ENCODE results near the gene PLCH1. TPM values are rescaled to one million over a fixed set of nuclear protein-coding genes. Genes with fewer than 3 reads are reported as not detected.

Gene PLCH1
- total and polyA plus RNA-seq, 2 donors (not counting 1 experiment from before 2014, with no cell fraction given): 0.27 TPM; not detected in 1

DNA sequence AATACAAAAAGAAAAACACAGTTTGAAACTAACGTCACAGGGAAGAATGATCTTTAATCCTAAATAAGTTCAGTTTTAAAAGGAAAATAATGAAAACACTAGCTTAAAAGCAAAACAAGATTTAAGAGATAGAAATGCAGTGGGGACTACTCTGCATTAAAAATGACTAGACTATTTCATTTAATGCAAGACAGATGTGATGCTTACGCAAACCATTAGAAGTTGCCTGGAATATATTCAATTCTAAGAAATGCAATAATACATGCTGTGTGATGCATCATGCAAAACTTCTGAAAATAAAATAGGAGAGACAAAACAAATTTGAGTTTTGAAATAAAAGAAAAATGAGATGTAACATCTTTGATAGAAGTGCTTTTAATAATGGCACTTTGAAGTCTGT, 353.8 kb downstream of the PLCH1 start:
- Histone ChIP-seq H3K4me2 (replicated peaks; ENCODE audit: low read depth, low read length, poor library complexity, severe bottlenecking) (no peak overlapping the region), H3K79me2 (ENCODE audit: control insufficient read depth, insufficient read depth, low read length) (no peaks in the 10 kb centered on the region), H3K27me3 (replicated peaks in 1 of 4; ENCODE audit: control extremely low read depth in 1 of 4, control insufficient read depth in 3 of 4, insufficient read depth in 4 of 4, low read length in 3 of 4) (no peaks in the 10 kb centered on the region), H3K9me3 (ENCODE audit: control extremely low read depth in 1 of 3, control insufficient read depth in 2 of 3, insufficient read depth in 1 of 3, low read length in 2 of 3) (no peaks in the 10 kb centered on the region), H3K4me3 (ENCODE audit: control extremely low read depth in 1 of 5, extremely low read depth in 1 of 5, insufficient read depth in 1 of 5, low read depth in 2 of 5, low read length in 4 of 5) (no peak overlapping the region), H2AFZ (ENCODE audit: insufficient read depth, low read depth, low read length, poor library complexity, severe bottlenecking) (no peak overlapping the region), H3K36me3 (replicated peaks in 1 of 2; ENCODE audit: control extremely low read depth in 1 of 2, control insufficient read depth in 1 of 2, extremely low read depth in 1 of 2, insufficient read depth in 2 of 2, low read length in 1 of 2) (no peaks in the 10 kb centered on the region), H3K9ac (ENCODE audit: low read length) (no peak overlapping the region), H3K4me1 (ENCODE audit: control insufficient read depth in 2 of 2, insufficient read depth in 2 of 2, low read length in 2 of 2) (no peaks in the 10 kb centered on the region), H4K20me1 (ENCODE audit: control insufficient read depth, insufficient read depth, low read length, poor library complexity, severe bottlenecking) (no peaks in the 10 kb centered on the region), H3K27ac (ENCODE audit: low read length in 2 of 2) (no peak overlapping the region)
- Mint-ChIP-seq H3K27me3 (peaks cover 4% of the 10 kb centered on the region), H3K4me1 (no peaks in the 10 kb centered on the region), H3K27ac (no peak overlapping the region), H3K4me3 (no peak overlapping the region), H3K9me3 (ENCODE audit: insufficient read depth) (peaks cover 3% of the 10 kb centered on the region)
- CTCF ChIA-PET: no interaction called here
- DNase-seq (no peak), ATAC-seq (ENCODE audit: low read depth) (no peak)
- intact Hi-C loops (cut with micrococcal nuclease): no loop called here
- POLR2A ChIA-PET: no interaction called here
- WGBS (ENCODE audit: insufficient coverage): no CpG with 5 or more reads among the region's 2 CpGs
- no peak for TF ChIP-seq EZH2 (IDR thresholded peaks at IDR 0.05; ENCODE audit: borderline replicate concordance, insufficient read depth, low read depth, low read length, poor library complexity, severe bottlenecking)
- TF ChIP-seq, protein P1, sequence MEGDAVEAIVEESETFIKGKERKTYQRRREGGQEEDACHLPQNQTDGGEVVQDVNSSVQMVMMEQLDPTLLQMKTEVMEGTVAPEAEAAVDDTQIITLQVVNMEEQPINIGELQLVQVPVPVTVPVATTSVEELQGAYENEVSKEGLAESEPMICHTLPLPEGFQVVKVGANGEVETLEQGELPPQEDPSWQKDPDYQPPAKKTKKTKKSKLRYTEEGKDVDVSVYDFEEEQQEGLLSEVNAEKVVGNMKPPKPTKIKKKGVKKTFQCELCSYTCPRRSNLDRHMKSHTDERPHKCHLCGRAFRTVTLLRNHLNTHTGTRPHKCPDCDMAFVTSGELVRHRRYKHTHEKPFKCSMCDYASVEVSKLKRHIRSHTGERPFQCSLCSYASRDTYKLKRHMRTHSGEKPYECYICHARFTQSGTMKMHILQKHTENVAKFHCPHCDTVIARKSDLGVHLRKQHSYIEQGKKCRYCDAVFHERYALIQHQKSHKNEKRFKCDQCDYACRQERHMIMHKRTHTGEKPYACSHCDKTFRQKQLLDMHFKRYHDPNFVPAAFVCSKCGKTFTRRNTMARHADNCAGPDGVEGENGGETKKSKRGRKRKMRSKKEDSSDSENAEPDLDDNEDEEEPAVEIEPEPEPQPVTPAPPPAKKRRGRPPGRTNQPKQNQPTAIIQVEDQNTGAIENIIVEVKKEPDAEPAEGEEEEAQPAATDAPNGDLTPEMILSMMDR (IDR thresholded peaks at IDR 0.05): no peak

DNA sequence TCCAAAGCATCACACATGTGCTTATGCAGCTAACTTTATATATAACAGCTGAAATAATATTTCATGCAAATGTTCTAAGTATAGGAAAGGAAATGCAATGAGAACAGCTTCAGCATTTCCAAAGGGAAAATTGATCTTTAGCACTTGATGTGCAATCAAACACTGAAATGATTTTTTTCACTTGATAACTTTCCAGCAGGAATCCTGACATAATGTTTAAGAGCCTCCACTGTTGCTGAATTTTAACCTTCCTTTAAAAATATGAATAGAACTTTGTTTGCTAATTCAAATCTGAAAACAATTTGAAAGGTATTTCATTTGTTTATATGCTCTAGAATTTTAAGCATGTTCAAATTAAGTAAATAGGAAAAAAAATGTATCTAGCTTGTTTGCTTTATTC, 354.5 kb downstream of the PLCH1 start:
- ChIA-PET CTCF (interaction anchor here (1.0 kb wide), 1 partner anchor 38 kb away, joined by 3 read pairs; no protein-coding TSS in a partner anchor), POLR2A (no interaction called here)
- ATAC-seq (ENCODE audit: low read depth) (no peak), DNase-seq (no peak)
- no peaks in the 10 kb centered on the region for H3K4me1 Mint-ChIP-seq
- Histone ChIP-seq H3K9me3 (ENCODE audit: control extremely low read depth in 1 of 3, control insufficient read depth in 2 of 3, insufficient read depth in 1 of 3, low read length in 2 of 3) (no peaks in the 10 kb centered on the region), H3K9ac (ENCODE audit: low read length) (no peak overlapping the region), H3K4me3 (ENCODE audit: control extremely low read depth in 1 of 5, extremely low read depth in 1 of 5, insufficient read depth in 1 of 5, low read depth in 2 of 5, low read length in 4 of 5) (no peak overlapping the region), H3K27ac (ENCODE audit: low read length in 2 of 2) (no peak overlapping the region), H3K36me3 (replicated peaks in 1 of 2; ENCODE audit: control extremely low read depth in 1 of 2, control insufficient read depth in 1 of 2, extremely low read depth in 1 of 2, insufficient read depth in 2 of 2, low read length in 1 of 2) (no peaks in the 10 kb centered on the region), H3K27me3 (replicated peaks in 1 of 4; ENCODE audit: control extremely low read depth in 1 of 4, control insufficient read depth in 3 of 4, insufficient read depth in 4 of 4, low read length in 3 of 4) (no peaks in the 10 kb centered on the region), H4K20me1 (ENCODE audit: control insufficient read depth, insufficient read depth, low read length, poor library complexity, severe bottlenecking) (no peaks in the 10 kb centered on the region), H3K4me1 (ENCODE audit: control insufficient read depth in 2 of 2, insufficient read depth in 2 of 2, low read length in 2 of 2) (no peaks in the 10 kb centered on the region), H3K4me2 (replicated peaks; ENCODE audit: low read depth, low read length, poor library complexity, severe bottlenecking) (no peak overlapping the region), H3K79me2 (ENCODE audit: control insufficient read depth, insufficient read depth, low read length) (no peaks in the 10 kb centered on the region), H2AFZ (ENCODE audit: insufficient read depth, low read depth, low read length, poor library complexity, severe bottlenecking) (no peak overlapping the region)
- intact Hi-C loops (cut with micrococcal nuclease): no loop called here
- no peaks in the 10 kb centered on the region for H3K9me3 Mint-ChIP-seq (ENCODE audit: insufficient read depth)
- H3K27me3 Mint-ChIP-seq: peaks cover 4% of the 10 kb centered on the region
- H3K27ac Mint-ChIP-seq: no peak overlapping the region
- no peak for TF ChIP-seq EZH2 (IDR thresholded peaks at IDR 0.05; ENCODE audit: borderline replicate concordance, insufficient read depth, low read depth, low read length, poor library complexity, severe bottlenecking)
- TF ChIP-seq, protein P1 (IDR thresholded peaks at IDR 0.05): no peak
- H3K4me3 Mint-ChIP-seq: no peak overlapping the region

All from B cell (primary cell).